HG03432 (cell line): ENCODE data around the gene WNT7B.

Experiments used
- ATAC-seq: cut with Tn5 transposase; IDR thresholded peaks from one replicate; pipeline ENCODE4 v1.9.1; 2021; ENCODE audit warnings: mild to moderate bottlenecking, moderate library complexity; ENCODE audit not compliant: unreplicated experiment

WNT7B gene

DNA sequence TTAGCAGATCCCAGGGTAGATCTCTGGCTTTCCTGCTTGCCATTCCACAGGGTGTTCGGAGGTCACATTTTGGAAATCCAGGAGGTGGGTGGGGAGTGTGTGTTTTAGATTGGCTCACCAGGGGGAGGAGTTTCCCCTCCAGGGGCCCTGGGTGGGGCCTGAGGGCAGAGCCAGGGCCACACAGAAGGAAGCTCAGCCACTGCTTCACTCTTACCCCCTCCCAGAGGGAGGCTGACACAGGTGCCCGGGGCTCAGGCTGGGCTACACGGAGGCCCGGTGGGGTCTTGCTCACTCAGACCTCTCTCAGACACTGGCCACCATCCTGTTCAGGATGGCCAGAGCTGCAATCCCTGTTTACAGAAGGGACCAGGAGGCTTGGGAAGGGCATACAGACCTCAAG lies 2.5 kb downstream of the WNT7B start:
- ATAC-seq: no peak

DNA sequence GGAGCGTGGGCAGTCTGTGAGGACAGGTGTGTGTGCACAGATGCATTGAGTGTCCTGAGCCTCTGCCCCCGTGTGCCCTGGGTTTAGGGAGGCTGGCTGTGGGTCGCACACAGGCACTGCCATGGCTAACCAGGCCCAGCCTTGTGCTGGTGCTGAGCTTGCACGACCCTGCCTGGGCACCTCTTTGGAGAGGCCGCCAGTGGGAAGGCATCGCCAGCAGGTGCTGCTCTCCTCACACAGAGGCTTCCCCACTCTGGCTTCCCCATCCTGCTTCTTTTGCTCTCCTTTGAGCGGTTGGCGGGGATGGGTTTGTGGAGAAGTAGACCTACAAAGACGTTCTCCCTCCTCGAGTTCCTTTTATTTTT lies 4.1 kb downstream of the WNT7B start:
- ATAC-seq: no peak

DNA sequence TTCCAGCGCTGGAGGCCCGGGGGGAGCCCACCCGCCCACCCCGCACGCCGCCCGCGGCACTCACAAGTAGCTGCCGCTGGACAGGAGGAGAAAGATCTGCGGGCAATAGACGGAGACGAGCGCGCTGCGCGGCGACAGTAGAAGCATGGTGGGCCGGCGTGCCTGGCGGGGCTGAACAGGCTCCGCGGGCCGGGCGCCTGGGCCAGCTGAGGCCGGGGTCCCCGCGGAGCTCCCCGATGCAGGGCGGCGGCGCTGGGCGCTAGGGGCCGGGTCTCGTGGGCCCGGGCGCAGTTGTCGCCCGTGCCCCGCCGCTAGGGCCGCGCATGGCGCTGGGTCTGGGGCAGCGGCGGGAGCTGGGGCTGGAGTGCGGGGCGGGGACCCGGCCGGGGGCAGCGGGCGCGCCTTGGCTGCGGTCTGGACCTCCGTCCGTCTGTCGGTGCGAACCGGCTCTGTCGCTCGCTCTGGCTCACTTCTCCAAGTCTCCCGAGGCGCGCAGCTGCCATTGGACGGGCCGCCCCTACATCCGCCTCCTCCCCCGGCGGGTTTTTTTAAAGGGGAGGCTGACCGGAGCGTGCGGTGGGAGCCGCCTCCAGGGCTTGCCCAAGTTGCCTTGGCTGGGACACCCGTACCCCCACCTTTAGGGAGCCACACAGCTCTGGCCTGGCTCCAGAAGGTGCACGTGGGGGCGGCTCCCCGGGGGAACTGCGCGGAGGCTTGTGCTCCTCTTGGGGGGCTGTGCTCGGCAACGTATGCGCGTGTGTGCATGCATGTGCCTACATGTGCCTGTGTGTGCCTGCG lies 4.7 kb downstream of the WNT7B start:
- no peak for ATAC-seq

GRCh38 chr22:45971408-45972028 lies 5.4 kb downstream of the WNT7B start:
- ATAC-seq: no peak

GRCh38 chr22:45970705-45971407 lies 6.1 kb downstream of the WNT7B start:
- ATAC-seq: no peak

DNA sequence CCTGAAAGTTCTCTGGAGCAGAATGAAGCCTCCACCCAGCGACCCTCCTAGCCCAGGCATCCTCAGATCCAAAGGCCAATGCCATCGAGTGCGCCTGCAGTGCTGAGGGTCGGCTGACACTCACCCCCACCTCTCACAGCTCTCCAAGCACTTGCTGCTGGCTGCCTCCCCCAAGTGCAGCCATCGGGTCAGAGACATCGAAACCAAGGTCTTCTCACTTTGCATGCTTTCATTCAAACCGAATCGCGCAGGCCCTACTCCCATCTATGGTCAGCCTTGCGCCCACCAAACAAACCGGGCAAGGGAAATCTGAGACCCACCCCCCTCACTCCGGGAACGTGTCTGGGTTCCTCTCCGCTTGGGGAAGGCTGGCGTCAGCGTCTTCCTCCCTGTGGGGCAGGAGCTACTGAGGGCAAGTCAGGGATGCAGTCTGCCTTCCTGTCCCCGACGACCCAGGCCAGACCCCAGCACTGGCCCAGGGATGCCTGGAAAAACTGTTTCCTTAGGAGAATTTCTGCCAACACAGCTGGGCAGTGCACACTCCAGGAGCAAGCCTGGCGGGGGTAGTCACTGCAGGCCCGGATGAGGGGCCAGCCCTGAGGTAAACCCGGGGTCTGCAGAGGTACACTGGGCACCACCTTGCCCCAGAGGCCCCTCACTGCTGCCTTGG lies 7.0 kb downstream of the WNT7B start:
- ATAC-seq: no peak

- no peak for ATAC-seq
Measured at GRCh38 chr22:45969414-45969799, 7.6 kb downstream of the WNT7B start.

DNA sequence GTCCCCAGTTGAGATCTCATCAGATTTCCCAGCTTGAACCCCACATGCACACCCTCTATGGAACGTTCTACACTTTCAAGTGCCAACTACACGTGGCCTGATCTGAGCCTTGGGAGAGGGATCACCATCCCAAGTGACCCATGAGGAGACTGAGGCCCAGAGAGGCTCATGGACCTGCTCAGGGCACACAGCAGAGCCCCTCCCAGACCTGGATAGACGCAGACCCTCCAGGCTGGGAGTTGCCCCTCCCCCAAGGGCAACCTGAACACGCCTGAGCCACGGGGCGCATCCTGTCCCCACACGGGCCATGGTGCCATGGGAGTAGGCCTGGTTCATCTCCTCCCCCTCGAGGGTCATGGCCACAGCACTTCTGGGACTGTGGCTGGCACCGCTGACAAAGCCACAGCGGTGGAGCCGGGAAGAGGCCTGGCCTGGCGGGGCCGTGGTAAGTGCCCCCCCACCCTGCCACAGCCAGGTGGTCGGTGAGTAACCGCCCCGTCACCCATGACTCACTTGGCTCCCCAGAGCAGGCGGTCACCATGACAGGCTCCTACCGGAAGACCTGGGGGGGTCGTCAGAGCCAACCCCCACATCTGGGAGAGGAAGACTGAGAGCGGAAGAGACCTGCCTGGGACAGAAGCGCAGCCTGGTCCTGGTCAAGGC lies 8.1 kb downstream of the WNT7B start:
- ATAC-seq: no peak

- no peak for ATAC-seq
Measured at GRCh38 chr22:45968003-45968650, 8.8 kb downstream of the WNT7B start.

GRCh38 chr22:45966895-45967365 lies 10.0 kb downstream of the WNT7B start:
- no peak for ATAC-seq

- ATAC-seq: no peak
Measured at GRCh38 chr22:45966320-45966894, 10.6 kb downstream of the WNT7B start.

DNA sequence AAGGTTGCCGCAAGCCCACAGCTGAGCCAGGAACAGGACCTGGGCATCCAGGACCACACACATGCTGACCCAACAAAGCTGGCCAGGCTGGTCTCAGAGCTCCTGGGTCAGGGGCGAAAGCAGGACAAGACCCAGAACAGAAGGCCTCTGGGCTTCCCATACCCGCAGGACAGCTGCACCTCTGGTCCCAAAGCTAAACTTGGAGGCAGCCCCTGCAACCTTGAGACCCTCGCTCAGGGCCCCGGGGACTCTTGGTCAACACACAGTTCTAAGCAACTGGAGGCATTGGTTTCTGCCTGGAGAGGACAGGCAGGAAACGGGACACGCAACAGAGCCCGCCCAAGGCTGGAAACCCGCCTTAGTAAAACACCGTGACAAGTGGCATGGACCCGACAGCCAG lies 11.4 kb downstream of the WNT7B start:
- ATAC-seq: no peak

- ATAC-seq: no peak
Measured at GRCh38 chr22:45964926-45965527, 11.9 kb downstream of the WNT7B start.

GRCh38 chr22:45964372-45964771 lies 12.6 kb downstream of the WNT7B start:
- ATAC-seq: no peak

GRCh38 chr22:45963821-45964220 lies 13.1 kb downstream of the WNT7B start:
- ATAC-seq: no peak

- ATAC-seq: no peak
Measured at GRCh38 chr22:45962756-45963324, 14.1 kb downstream of the WNT7B start.

DNA sequence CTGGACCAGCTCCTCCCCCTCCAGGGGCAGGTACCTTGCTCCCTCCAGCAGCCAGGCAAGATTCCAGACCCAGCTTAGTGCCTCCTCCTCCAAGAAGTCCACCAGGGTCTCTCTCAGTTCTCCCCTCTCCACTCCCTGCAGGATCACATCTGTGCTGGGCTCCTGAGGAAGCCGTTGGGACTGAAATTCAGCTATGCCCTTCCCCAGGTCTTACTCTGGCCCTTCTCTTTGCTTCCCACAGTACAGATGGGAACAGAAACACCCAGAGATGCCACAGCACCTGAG lies 14.6 kb downstream of the WNT7B start:
- ATAC-seq: no peak

DNA sequence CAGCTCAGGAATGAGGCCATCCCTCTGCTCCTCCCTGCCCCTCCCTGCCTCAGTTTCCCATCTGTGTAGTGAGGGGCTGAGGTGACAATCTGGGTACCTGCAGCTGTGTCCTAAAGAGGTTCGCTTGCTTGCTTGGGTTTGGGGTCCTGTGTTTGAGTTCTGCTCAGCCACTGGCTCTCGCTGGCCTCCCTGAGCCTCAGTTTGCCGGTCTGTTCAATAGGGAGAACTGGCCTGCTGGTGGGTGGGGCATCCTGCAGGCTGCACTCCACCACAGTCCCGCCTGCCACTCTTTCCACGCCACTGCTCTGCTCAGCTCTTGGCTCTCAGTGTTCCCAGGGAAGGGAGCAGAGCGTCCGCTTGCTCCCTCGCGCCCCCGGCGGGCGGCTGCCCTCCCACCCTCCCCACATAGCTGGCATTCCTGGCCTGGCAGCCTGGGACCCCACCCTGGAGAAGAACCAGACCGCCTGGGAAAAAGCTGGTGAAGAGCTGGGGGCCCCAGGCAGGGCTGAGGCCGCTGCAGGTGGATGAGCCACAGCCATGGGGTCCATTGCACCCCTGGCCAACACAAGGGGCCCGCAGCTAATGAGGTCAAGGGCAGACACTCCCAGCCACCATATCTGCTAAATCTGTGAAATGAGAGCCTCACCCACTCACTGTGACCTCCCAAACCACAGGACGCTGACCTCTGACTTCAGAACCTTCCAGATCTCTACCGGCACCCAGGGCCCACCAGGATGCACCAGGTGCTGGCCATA lies 15.1 kb downstream of the WNT7B start:
- ATAC-seq: no peak
